Peyer's patch (tissue), 4 donors: ENCODE data around the gene FXYD1. TPM values are rescaled to one million over a fixed set of nuclear protein-coding genes. Genes with fewer than 3 reads are reported as not detected.

Experiments
- DNase-seq, 3 donors: peaks; one replicate each; pipeline ENCODE4 v3.0.0-alpha.2; 2017 to 2019
- H3K27ac ChIP-seq, 4 donors: fragments of 200-600 bp; sonication (generic); one replicate each; pipeline ENCODE4 v1.5.1; 2016 to 2019
- H3K27me3 ChIP-seq, 2 donors: fragments of 200-600 bp; sonication (generic); one replicate each; pipeline ENCODE4 v1.5.1; 2019
- H3K36me3 ChIP-seq, 3 donors: fragments of 200-600 bp; sonication (generic); one replicate each; pipeline ENCODE4 v1.5.1; 2016 to 2019
- H3K4me1 ChIP-seq, 4 donors: fragments of 200-600 bp; sonication (generic); one replicate each; pipeline ENCODE4 v1.5.1; 2016 to 2019
- H3K4me3 ChIP-seq, 4 donors: fragments of 200-600 bp; sonication (generic); 1 replicate in 3 of 4; 2 replicates in 1 of 4; pipeline ENCODE4 v1.5.1; 2016 to 2019; ENCODE audit warnings: mild to moderate bottlenecking in 1 of 4
- H3K9me3 ChIP-seq, 4 donors: fragments of 200-600 bp; sonication (generic); one replicate each; pipeline ENCODE4 v1.5.1; 2016 to 2019; ENCODE audit warnings: mild to moderate bottlenecking in 1 of 4
- CTCF ChIP-seq, 6 experiments: fragments of 450-650 bp in 4 of 6; fragments of 200-600 bp in 2 of 6; sonication (generic) in 1 of 6; IDR thresholded peaks; one replicate each; pipeline ENCODE4 v1.5.1; 2017 to 2019; ENCODE audit warnings: antibody characterized with exemption in 6 of 6, mild to moderate bottlenecking in 3 of 6, moderate library complexity in 1 of 6
- POLR2A ChIP-seq, 2 donors: fragments of 450-650 bp; IDR thresholded peaks; one replicate each; pipeline ENCODE4 v1.5.1; 2017; ENCODE audit warnings: antibody characterized with exemption in 2 of 2, mild to moderate bottlenecking in 2 of 2, moderate library complexity in 2 of 2
- small RNA-seq, 2 donors: library from RNA; depleted of rRNA; stranded (forward); fragments of <200 nt; gene quantifications; one replicate each; pipeline ENCODE3, GENCODE V24; 2016
- total RNA-seq, 4 donors: library from RNA; depleted of rRNA; stranded (reverse); fragments of >200 nt; gene quantifications; one replicate each; pipeline ENCODE4 v1.1.0, GENCODE V29; 2016

The FXYD1 gene
- total RNA-seq, 4 donors from 2014 or later: 12.3 to 12.7 TPM; not detected in 2

- Histone ChIP-seq H3K4me3 (no peak overlapping the region), H3K27me3 (no peaks in the 10 kb centered on the region), H3K9me3 (no peaks in the 10 kb centered on the region), H3K4me1 (no peaks in the 10 kb centered on the region), H3K27ac (no peak overlapping the region), H3K36me3 (no peaks in the 10 kb centered on the region)
- no peak for DNase-seq
- no peak for TF ChIP-seq POLR2A (IDR thresholded peaks at IDR 0.05)
- no peak for TF ChIP-seq CTCF (IDR thresholded peaks at IDR 0.05)
Measured at GRCh38 chr19:35178701-35179100, 40.1 kb downstream of the FXYD1 start.

- no peak overlapping the region for H3K4me3 ChIP-seq
- TF ChIP-seq POLR2A (IDR thresholded peaks at IDR 0.05) (no peak), CTCF (IDR thresholded peaks at IDR 0.05) (no peak)
- H3K36me3 ChIP-seq: no peaks in the 10 kb centered on the region
- H3K27me3 ChIP-seq: no peaks in the 10 kb centered on the region
- no peak overlapping the region for H3K27ac ChIP-seq
- no peaks in the 10 kb centered on the region for H3K4me1 ChIP-seq
- H3K9me3 ChIP-seq: no peaks in the 10 kb centered on the region
- DNase-seq: no peak
Measured at GRCh38 chr19:35179830-35180229, 41.2 kb downstream of the FXYD1 start.

- H3K27me3 ChIP-seq: no peaks in the 10 kb centered on the region
- no peaks in the 10 kb centered on the region for H3K36me3 ChIP-seq
- H3K4me1 ChIP-seq: no peaks in the 10 kb centered on the region
- TF ChIP-seq POLR2A (IDR thresholded peaks at IDR 0.05) (no peak), CTCF (IDR thresholded peaks at IDR 0.05) (no peak)
- DNase-seq: no peak
- H3K4me3 ChIP-seq: no peak overlapping the region
- no peak overlapping the region for H3K27ac ChIP-seq
- no peaks in the 10 kb centered on the region for H3K9me3 ChIP-seq
Measured at GRCh38 chr19:35181387-35181786, 42.8 kb downstream of the FXYD1 start.

DNA sequence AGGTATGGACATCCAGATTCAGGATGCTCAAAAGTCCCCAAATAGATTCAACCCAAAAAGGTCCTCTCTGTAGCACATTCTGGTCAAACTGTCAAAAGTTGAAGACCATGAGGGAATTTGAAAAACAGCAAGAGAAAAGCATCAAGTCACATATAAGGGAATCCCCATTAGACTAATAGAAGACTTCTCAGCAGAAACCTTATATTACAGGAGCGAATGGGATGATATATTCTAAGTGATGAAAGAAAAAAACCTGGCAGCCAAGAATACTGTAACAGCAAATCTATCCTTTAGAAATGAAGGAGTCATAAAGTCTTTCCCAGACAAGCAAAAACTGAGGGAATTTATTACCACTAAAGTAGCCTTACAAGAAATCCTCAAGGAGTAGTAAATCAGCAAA lies 45.6 kb downstream of the FXYD1 start:
- H3K4me3 ChIP-seq: no peak overlapping the region
- no peak overlapping the region for H3K27ac ChIP-seq
- no peaks in the 10 kb centered on the region for H3K36me3 ChIP-seq
- DNase-seq: no peak
- TF ChIP-seq CTCF (IDR thresholded peaks at IDR 0.05) (no peak), POLR2A (IDR thresholded peaks at IDR 0.05) (no peak)
- H3K4me1 ChIP-seq: no peaks in the 10 kb centered on the region
- no peaks in the 10 kb centered on the region for H3K27me3 ChIP-seq
- no peaks in the 10 kb centered on the region for H3K9me3 ChIP-seq

GRCh38 chr19:35184884-35185283 lies 46.3 kb downstream of the FXYD1 start:
- H3K27me3 ChIP-seq: no peaks in the 10 kb centered on the region
- H3K4me1 ChIP-seq: no peaks in the 10 kb centered on the region
- no peak overlapping the region for H3K27ac ChIP-seq
- H3K4me3 ChIP-seq: no peak overlapping the region
- no peaks in the 10 kb centered on the region for H3K9me3 ChIP-seq
- TF ChIP-seq CTCF (IDR thresholded peaks at IDR 0.05) (no peak), POLR2A (IDR thresholded peaks at IDR 0.05) (no peak)
- DNase-seq: no peak
- no peaks in the 10 kb centered on the region for H3K36me3 ChIP-seq

Small RNA genes lying within 50 kb of the gene (small RNA-seq; reads per million reads assigned to genes)
- gene AC020907.2: 0 reads per million in 2 donors

Other genes starting within 250 kb of the FXYD1 start
- gene ZNF30, start 211.9 kb upstream of the FXYD1 start, total RNA-seq: 1 to 10 TPM; 1.6 to 9.9 (median 2.1) TPM
- 10 to 100 TPM in 1 of 4 donors, 1 to 10 TPM in 3; 7.0 to 15.7 (median 7.4) TPM for gene ZNF792, start 174.6 kb upstream of the FXYD1 start, total RNA-seq
- gene GRAMD1A, start 138.5 kb upstream of the FXYD1 start, total RNA-seq: 100 to 1,000 TPM in 1 of 4 donors, 10 to 100 TPM in 2, 1 to 10 TPM in 1; 6.0 to 135 (median 61.6) TPM
- 1 to 10 TPM; 2.8 to 9.1 (median 5.1) TPM for gene SCN1B, start 108.4 kb upstream of the FXYD1 start, total RNA-seq
- 1 to 10 TPM in 1 of 4 donors, under 1 TPM in 1, not detected in 2; 0.67 to 1.4 TPM for gene HPN, start 97.1 kb upstream of the FXYD1 start, total RNA-seq
- 1,000 to 10,000 TPM in 3 of 4 donors, 10 to 100 TPM in 1; 33.0 to 1,418 (median 1,063) TPM for gene FXYD3, start 23.0 kb upstream of the FXYD1 start, total RNA-seq
- 10 to 100 TPM in 2 of 4 donors, 1 to 10 TPM in 2; 6.1 to 37.3 (median 14.4) TPM for gene LGI4, start 3.8 kb upstream of the FXYD1 start, total RNA-seq
- not detected for gene FXYD7, start 4.4 kb downstream of the FXYD1 start, total RNA-seq
- gene FXYD5, start 15.9 kb downstream of the FXYD1 start, total RNA-seq: 10 to 100 TPM in 3 of 4 donors, 1 to 10 TPM in 1; 6.0 to 67.7 (median 22.2) TPM
- gene FAM187B, start 89.9 kb downstream of the FXYD1 start, total RNA-seq: not detected
- 100 to 1,000 TPM in 3 of 4 donors, 10 to 100 TPM in 1; 28.9 to 214 (median 188) TPM for gene LSR, start 110.2 kb downstream of the FXYD1 start, total RNA-seq
- gene USF2, start 130.1 kb downstream of the FXYD1 start, total RNA-seq: 100 to 1,000 TPM; 112 to 201 (median 142) TPM
- not detected for gene HAMP, start 143.7 kb downstream of the FXYD1 start, total RNA-seq
- 1 to 10 TPM in 1 of 4 donors, not detected in 3; 3.8 TPM for gene MAG, start 153.3 kb downstream of the FXYD1 start, total RNA-seq
- 100 to 1,000 TPM in 1 of 4 donors, 10 to 100 TPM in 2, not detected in 1; 10.9 to 207 (median 15.7) TPM for gene CD22, start 190.4 kb downstream of the FXYD1 start, total RNA-seq
- gene FFAR1, start 209.1 kb downstream of the FXYD1 start, total RNA-seq: 1 to 10 TPM in 1 of 4 donors, under 1 TPM in 1, not detected in 2; 0.66 to 1.6 TPM
- gene FFAR3, start 219.6 kb downstream of the FXYD1 start, total RNA-seq: 1 to 10 TPM in 1 of 4 donors, not detected in 3; 1.1 TPM
- under 1 TPM in 1 of 4 donors, not detected in 3; 0.70 TPM for gene GPR42, start 232.2 kb downstream of the FXYD1 start, total RNA-seq